Ishikawa (cell line): ENCODE results near the gene FBLIM1.

Experiments used
- EGR1 ChIP-seq: IDR thresholded peaks from 2 replicates; pipeline ENCODE4 v1.6.1; 2012
- NFIC ChIP-seq: IDR thresholded peaks from 2 replicates; pipeline ENCODE4 v1.6.1; 2012
- TAF1 ChIP-seq: IDR thresholded peaks from 2 replicates; pipeline ENCODE4 v1.6.1; 2012; ENCODE audit warnings: low read depth, mild to moderate bottlenecking
- YY1 ChIP-seq: IDR thresholded peaks from 2 replicates; pipeline ENCODE4 v1.6.1; 2012; ENCODE audit warnings: low read depth
- TF ChIP-seq, protein P1 (sequence below): IDR thresholded peaks from 2 replicates; pipeline ENCODE4 v1.6.1; 2012; ENCODE audit warnings: low read depth, mild to moderate bottlenecking
- TF ChIP-seq, protein P2 (sequence below): IDR thresholded peaks from 2 replicates; pipeline ENCODE4 v1.6.1; 2012
- TF ChIP-seq, protein P3 (sequence below): IDR thresholded peaks from 2 replicates; pipeline ENCODE4 v1.6.1; 2012

DNA sequence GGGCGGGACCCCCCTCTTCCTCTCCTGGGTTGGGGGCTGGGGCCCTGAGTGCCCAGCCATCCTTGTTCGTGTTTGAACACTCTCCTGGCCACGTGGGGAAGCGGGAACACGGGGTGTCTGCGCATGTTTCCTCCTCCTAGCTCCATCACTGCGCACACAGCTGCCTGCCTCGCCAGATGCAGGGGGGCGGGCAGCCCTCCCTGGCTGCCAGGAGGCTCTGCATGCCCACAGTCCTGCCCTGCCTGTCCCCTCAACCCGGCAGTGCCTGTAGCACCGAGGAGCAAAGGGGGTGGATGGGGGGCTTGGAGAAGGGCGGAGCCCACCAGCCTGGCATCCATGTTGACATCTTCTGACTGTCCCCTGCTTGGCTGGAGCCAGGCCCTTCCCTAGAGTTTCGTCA, 24.3 kb upstream of the FBLIM1 start:
- TF ChIP-seq TAF1, result no peak
- TF ChIP-seq NFIC, result no peak
- TF ChIP-seq EGR1, result no peak
- TF ChIP-seq, protein P1, sequence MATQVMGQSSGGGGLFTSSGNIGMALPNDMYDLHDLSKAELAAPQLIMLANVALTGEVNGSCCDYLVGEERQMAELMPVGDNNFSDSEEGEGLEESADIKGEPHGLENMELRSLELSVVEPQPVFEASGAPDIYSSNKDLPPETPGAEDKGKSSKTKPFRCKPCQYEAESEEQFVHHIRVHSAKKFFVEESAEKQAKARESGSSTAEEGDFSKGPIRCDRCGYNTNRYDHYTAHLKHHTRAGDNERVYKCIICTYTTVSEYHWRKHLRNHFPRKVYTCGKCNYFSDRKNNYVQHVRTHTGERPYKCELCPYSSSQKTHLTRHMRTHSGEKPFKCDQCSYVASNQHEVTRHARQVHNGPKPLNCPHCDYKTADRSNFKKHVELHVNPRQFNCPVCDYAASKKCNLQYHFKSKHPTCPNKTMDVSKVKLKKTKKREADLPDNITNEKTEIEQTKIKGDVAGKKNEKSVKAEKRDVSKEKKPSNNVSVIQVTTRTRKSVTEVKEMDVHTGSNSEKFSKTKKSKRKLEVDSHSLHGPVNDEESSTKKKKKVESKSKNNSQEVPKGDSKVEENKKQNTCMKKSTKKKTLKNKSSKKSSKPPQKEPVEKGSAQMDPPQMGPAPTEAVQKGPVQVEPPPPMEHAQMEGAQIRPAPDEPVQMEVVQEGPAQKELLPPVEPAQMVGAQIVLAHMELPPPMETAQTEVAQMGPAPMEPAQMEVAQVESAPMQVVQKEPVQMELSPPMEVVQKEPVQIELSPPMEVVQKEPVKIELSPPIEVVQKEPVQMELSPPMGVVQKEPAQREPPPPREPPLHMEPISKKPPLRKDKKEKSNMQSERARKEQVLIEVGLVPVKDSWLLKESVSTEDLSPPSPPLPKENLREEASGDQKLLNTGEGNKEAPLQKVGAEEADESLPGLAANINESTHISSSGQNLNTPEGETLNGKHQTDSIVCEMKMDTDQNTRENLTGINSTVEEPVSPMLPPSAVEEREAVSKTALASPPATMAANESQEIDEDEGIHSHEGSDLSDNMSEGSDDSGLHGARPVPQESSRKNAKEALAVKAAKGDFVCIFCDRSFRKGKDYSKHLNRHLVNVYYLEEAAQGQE, result no peak
- TF ChIP-seq, protein P2, sequence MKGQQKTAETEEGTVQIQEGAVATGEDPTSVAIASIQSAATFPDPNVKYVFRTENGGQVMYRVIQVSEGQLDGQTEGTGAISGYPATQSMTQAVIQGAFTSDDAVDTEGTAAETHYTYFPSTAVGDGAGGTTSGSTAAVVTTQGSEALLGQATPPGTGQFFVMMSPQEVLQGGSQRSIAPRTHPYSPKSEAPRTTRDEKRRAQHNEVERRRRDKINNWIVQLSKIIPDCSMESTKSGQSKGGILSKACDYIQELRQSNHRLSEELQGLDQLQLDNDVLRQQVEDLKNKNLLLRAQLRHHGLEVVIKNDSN, result no peak
- TF ChIP-seq YY1, result no peak
- TF ChIP-seq, protein P3, sequence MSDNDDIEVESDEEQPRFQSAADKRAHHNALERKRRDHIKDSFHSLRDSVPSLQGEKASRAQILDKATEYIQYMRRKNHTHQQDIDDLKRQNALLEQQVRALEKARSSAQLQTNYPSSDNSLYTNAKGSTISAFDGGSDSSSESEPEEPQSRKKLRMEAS, result no peak
